Measurements from ENCODE around the gene ZNF264.

The ZNF264 gene

DNA sequence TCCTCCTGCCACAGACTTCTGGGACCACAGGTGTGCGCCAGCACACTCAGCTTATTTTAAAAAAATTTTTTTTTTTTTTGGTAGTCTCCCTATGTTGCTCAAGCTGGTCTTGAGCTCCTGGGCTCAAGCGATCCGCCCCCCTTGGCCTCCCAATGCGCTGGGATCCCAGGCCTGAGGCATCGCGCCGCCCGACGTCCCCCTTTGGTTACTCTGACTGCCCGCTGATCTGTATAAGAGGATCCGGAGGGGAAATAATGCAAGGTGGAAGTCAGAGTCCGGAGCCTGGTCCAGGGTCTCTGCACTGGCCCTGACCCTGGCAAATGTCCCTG lies 48.6 kb downstream of the ZNF264 start:
- Histone ChIP-seq H3K4me1 (ENCODE audit: control insufficient read depth in 1 of 2, insufficient read depth in 1 of 2, low read depth in 1 of 2, low read length in 1 of 2) (peaks cover 15% of the 10 kb centered on the region in 2 experiments), H3K27ac (peak overlapping the region; percentile 83), H3K27me3 (no peaks in the 10 kb centered on the region), H3K36me3 (peaks cover 13% of the 10 kb centered on the region), H3K4me3 (ENCODE audit: low read depth in 1 of 2, low read length in 1 of 2) (peak overlapping the region; percentile 81 to 92), H3K9me3 (no peaks in the 10 kb centered on the region)
- TF ChIP-seq, protein P1, sequence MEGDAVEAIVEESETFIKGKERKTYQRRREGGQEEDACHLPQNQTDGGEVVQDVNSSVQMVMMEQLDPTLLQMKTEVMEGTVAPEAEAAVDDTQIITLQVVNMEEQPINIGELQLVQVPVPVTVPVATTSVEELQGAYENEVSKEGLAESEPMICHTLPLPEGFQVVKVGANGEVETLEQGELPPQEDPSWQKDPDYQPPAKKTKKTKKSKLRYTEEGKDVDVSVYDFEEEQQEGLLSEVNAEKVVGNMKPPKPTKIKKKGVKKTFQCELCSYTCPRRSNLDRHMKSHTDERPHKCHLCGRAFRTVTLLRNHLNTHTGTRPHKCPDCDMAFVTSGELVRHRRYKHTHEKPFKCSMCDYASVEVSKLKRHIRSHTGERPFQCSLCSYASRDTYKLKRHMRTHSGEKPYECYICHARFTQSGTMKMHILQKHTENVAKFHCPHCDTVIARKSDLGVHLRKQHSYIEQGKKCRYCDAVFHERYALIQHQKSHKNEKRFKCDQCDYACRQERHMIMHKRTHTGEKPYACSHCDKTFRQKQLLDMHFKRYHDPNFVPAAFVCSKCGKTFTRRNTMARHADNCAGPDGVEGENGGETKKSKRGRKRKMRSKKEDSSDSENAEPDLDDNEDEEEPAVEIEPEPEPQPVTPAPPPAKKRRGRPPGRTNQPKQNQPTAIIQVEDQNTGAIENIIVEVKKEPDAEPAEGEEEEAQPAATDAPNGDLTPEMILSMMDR (IDR thresholded peaks at IDR 0.05) = no peak

DNA sequence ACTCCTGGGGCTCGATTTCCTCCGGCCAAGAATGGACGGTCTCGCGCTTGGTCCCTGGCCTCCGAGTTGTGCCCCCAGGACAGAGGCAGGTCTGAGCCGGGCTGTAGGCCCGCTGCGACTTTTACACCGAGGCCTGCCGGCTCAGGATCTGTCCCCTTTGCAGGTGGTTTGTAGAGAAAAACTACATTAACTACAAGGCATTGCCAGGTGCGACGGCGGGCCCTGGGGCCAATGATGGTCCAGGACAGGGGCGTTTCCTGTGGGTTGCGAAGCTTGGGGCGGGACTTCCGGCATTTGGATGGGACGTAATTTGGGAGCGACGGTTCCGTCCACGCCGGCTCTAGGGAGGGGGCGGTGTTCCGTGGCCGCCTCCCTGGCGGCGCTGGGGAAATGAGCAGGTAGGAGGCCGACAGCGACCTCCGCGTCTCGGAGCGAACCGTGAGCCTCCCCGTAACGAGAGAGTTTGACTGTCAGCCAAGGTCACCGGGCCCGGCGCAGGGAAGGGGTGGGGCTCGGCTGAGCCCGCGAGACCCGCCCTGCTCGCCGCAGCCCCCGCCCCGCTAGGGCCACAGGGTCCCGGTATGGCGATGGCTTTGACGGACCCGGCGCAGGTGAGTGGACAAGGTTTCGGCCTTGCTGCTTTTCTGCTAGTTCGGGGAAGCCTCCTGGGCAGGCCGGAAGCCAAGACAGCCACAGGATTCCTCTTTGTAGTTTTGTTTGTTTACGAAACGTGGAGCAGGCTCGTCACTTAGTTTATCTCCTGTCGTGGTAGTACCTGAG lies 49.2 kb downstream of the ZNF264 start, which contains the start of gene ZNF805:
Gene ZNF805, plus strand, starts transcription at position 322 of the 780 bp plus-strand sequence. Its CDS starts 260 bp downstream, at position 582.
- Histone ChIP-seq H3K9me3 (no peaks in the 10 kb centered on the region), H3K36me3 (peaks cover 18% of the 10 kb centered on the region), H3K4me1 (ENCODE audit: control insufficient read depth in 1 of 2, insufficient read depth in 1 of 2, low read depth in 1 of 2, low read length in 1 of 2) (peaks cover 15% of the 10 kb centered on the region in 2 experiments), H3K27ac (peak within 1 kb of the TSS; percentile 83), H3K4me3 (ENCODE audit: low read depth in 1 of 2, low read length in 1 of 2) (peak within 1 kb of the TSS; percentile 81 to 92), H3K27me3 (no peaks in the 10 kb centered on the region)
- TF ChIP-seq, protein P1 (IDR thresholded peaks at IDR 0.05) = peak; percentile 48

DNA sequence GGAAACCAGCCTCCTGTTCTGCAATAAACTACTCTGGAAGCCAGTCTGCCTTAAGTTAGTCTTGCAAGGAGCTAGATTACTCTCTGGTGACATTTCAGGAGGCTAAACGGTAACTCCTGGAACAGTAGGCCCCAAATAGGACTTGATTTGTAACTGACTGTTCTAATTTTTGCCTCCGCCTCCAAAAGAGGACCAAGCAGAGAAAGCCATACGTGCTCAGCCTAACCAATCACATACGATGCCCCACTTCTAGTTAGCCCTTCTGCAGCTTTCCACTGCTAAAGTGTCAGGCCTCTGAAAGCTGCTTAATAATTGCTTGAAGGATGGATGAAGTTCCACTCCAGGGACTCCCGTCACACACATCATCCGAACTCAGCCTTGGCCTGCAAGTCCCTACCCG lies 49.9 kb downstream of the ZNF264 start:
- TF ChIP-seq, protein P1 (IDR thresholded peaks at IDR 0.05) = no peak
- no peaks in the 10 kb centered on the region for H3K27me3 ChIP-seq
- H3K4me3 ChIP-seq (ENCODE audit: low read depth in 1 of 2, low read length in 1 of 2) = peak overlapping the region; percentile 81 to 92

DNA sequence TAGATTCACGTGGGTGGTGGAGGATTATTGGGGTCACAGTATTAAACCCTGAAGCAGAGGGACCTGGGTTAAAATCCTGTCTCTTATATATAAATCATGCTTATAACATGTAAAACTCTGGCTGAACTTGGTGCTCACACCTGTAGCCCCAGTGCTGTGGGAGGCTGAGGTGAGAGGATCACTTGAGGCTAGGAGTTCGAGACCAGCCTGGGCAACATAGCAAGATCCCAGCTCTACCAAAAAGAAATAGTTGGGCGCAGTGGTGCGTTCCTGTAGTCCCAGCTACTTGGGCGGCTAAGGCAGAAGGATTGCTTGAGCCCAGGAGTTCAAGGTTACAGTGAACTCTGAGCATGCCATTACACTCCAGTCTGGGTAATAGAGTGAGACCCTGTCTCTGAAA lies 51.5 kb downstream of the ZNF264 start:
- TF ChIP-seq, protein P1 (IDR thresholded peaks at IDR 0.05) = no peak

More for the DNA sequence above, 49.9 kb downstream of the ZNF264 start:
- Histone ChIP-seq H3K36me3 (peaks cover 25% of the 10 kb centered on the region), H3K9me3 (no peaks in the 10 kb centered on the region), H3K27ac (peak overlapping the region; percentile 83), H3K4me1 (ENCODE audit: control insufficient read depth in 1 of 2, insufficient read depth in 1 of 2, low read depth in 1 of 2, low read length in 1 of 2) (peaks cover 15% of the 10 kb centered on the region in 2 experiments)

DNA sequence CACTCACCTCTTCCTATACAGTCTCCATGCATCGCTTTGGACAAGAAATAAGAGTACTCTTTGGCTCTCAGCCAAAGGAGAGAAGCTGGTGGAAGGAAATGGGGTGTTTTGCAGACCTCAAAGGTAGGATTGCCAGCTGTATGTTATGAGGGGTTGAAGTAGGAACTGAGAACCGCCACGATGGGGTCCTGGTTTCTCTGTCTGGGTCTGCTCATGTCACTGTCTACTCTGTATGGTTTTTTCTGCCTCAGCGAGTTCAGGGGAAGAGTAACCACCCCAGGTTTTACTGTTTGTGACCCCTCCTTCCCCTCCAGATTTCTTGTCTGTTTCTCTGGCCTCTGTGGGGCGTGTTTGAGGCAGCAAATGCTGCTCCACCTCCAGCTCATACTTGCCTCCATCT lies 53.2 kb downstream of the ZNF264 start:
- TF ChIP-seq, protein P1 (IDR thresholded peaks at IDR 0.05) = no peak
- peaks cover 15% of the 10 kb centered on the region in 2 experiments for H3K4me1 ChIP-seq (ENCODE audit: control insufficient read depth in 1 of 2, insufficient read depth in 1 of 2, low read depth in 1 of 2, low read length in 1 of 2)
- H3K4me3 ChIP-seq (ENCODE audit: low read depth in 1 of 2, low read length in 1 of 2) = no peak overlapping the region
- no peaks in the 10 kb centered on the region for H3K27me3 ChIP-seq
- H3K9me3 ChIP-seq = no peaks in the 10 kb centered on the region
- no peak overlapping the region for H3K27ac ChIP-seq
- H3K36me3 ChIP-seq = peaks cover 51% of the 10 kb centered on the region

More for the DNA sequence above, 51.5 kb downstream of the ZNF264 start:
- Histone ChIP-seq H3K36me3 (peaks cover 37% of the 10 kb centered on the region), H3K27ac (no peak overlapping the region), H3K27me3 (no peaks in the 10 kb centered on the region), H3K4me1 (ENCODE audit: control insufficient read depth in 1 of 2, insufficient read depth in 1 of 2, low read depth in 1 of 2, low read length in 1 of 2) (peaks cover 15% of the 10 kb centered on the region in 2 experiments), H3K9me3 (no peaks in the 10 kb centered on the region), H3K4me3 (ENCODE audit: low read depth in 1 of 2, low read length in 1 of 2) (no peak overlapping the region)

Data from neutrophil (primary cell).